HEK293 (cell line): ENCODE results near the gene CPLX1.

Experiments
- CTCF ChIA-PET: fragments of 350-600 bp; formaldehyde crosslinking; extraction: SDS; loops from one replicate; lab custom pipeline; 2021; ENCODE audit warnings: antibody characterized with exemption; lab: Yijun Ruan, JAX
- POLR2A ChIA-PET: fragments of 300-600 bp; formaldehyde crosslinking; extraction: SDS; loops from one replicate; lab custom pipeline; 2020; ENCODE audit warnings: antibody characterized with exemption, inconsistent platforms; lab: Yijun Ruan, JAX
- H3K27ac ChIP-seq: fragments of 200-500 bp; sonication (Bioruptor generic); 2 replicates; pipeline ENCODE4 v1.5.1; 2014; ENCODE audit warnings: low read depth, low read length, control low read depth, inconsistent platforms; ENCODE audit errors: extremely low read depth
- H3K36me3 ChIP-seq, 2 experiments: fragments of 200-500 bp in 1 of 2; sonication (Bioruptor generic) in 1 of 2; 1 replicate in 1 of 2; 2 replicates in 1 of 2; pipeline ENCODE4 v1.5.1; 2014 to 2017; ENCODE audit warnings: inconsistent platforms in 2 of 2, low read length in 2 of 2; ENCODE audit not compliant: control insufficient read depth in 2 of 2, insufficient read depth in 1 of 2
- H3K4me1 ChIP-seq: fragments of 200-500 bp; sonication (Bioruptor generic); 2 replicates; pipeline ENCODE4 v1.5.1; 2014; ENCODE audit warnings: mild to moderate bottlenecking, low read length, inconsistent platforms; ENCODE audit not compliant: control insufficient read depth, insufficient read depth
- H3K4me3 ChIP-seq: 2 replicates; pipeline ENCODE4 v1.5.1; 2011; ENCODE audit warnings: low read depth, mild to moderate bottlenecking, control low read depth, low read length, moderate library complexity
- H3K9me3 ChIP-seq: fragments of 200-500 bp; sonication (Bioruptor generic); 2 replicates; pipeline ENCODE4 v1.5.1; 2014; ENCODE audit warnings: low read depth, low read length, inconsistent platforms; ENCODE audit not compliant: control insufficient read depth, insufficient read depth
- EGR2 ChIP-seq: fragments of 450-650 bp; formaldehyde crosslinking; IDR thresholded peaks from 2 replicates; pipeline ENCODE4 v1.5.1; 2016; ENCODE audit warnings: low read depth, missing biosample characterization, missing genetic modification characterization
- KLF8 ChIP-seq: fragments of 450-650 bp; formaldehyde crosslinking; IDR thresholded peaks from 2 replicates; pipeline ENCODE4 v1.5.1; 2016; ENCODE audit warnings: missing biosample characterization, missing genetic modification characterization
- OVOL3 ChIP-seq: fragments of 450-650 bp; formaldehyde crosslinking; IDR thresholded peaks from 2 replicates; pipeline ENCODE4 v1.5.1; 2016; ENCODE audit warnings: missing biosample characterization, missing genetic modification characterization
- TRIM28 ChIP-seq: IDR thresholded peaks from 2 replicates; pipeline ENCODE4 v1.6.1; 2011; ENCODE audit warnings: low read length, control low read depth, borderline replicate concordance
- ZBTB49 ChIP-seq: fragments of 450-650 bp; formaldehyde crosslinking; IDR thresholded peaks from 2 replicates; pipeline ENCODE4 v1.5.1; 2016; ENCODE audit warnings: missing biosample characterization, missing genetic modification characterization, low read depth
- ZFP41 ChIP-seq: fragments of 450-650 bp; formaldehyde crosslinking; IDR thresholded peaks from 2 replicates; pipeline ENCODE4 v1.5.1; 2016; ENCODE audit warnings: missing biosample characterization, missing genetic modification characterization, borderline replicate concordance
- ZNF138 ChIP-seq: fragments of 450-650 bp; formaldehyde crosslinking; IDR thresholded peaks from 2 replicates; pipeline ENCODE4 v1.5.1; 2016; ENCODE audit warnings: missing biosample characterization, missing genetic modification characterization, borderline replicate concordance
- ZNF148 ChIP-seq: fragments of 450-650 bp; formaldehyde crosslinking; IDR thresholded peaks from 2 replicates; pipeline ENCODE4 v1.5.0; 2017; ENCODE audit warnings: missing biosample characterization, missing genetic modification characterization, borderline replicate concordance
- ZNF175 ChIP-seq: fragments of 450-650 bp; formaldehyde crosslinking; IDR thresholded peaks from 2 replicates; pipeline ENCODE4 v1.5.1; 2016; ENCODE audit warnings: missing biosample characterization, missing genetic modification characterization
- ZNF184 ChIP-seq: fragments of 450-650 bp; IDR thresholded peaks from 2 replicates; pipeline ENCODE4 v1.5.1; 2018; ENCODE audit warnings: missing biosample characterization, mild to moderate bottlenecking, missing genetic modification characterization
- ZNF19 ChIP-seq: fragments of 450-650 bp; formaldehyde crosslinking; IDR thresholded peaks from 2 replicates; pipeline ENCODE4; 2016; ENCODE audit warnings: missing biosample characterization, missing genetic modification characterization, low read depth
- ZNF239 ChIP-seq: fragments of 450-650 bp; formaldehyde crosslinking; IDR thresholded peaks from 2 replicates; pipeline ENCODE4 v1.5.1; 2016; ENCODE audit warnings: missing biosample characterization, missing genetic modification characterization
- ZNF280D ChIP-seq: fragments of 450-650 bp; formaldehyde crosslinking; IDR thresholded peaks from 2 replicates; pipeline ENCODE4 v1.5.1; 2016; ENCODE audit warnings: missing biosample characterization, missing genetic modification characterization
- ZNF302 ChIP-seq: fragments of 450-650 bp; formaldehyde crosslinking; IDR thresholded peaks from 2 replicates; pipeline ENCODE4 v1.5.1; 2016; ENCODE audit warnings: missing biosample characterization, missing genetic modification characterization, low read depth
- ZNF350 ChIP-seq: fragments of 450-650 bp; formaldehyde crosslinking; IDR thresholded peaks from 2 replicates; pipeline ENCODE4 v1.5.0; 2017; ENCODE audit warnings: missing biosample characterization, mild to moderate bottlenecking, missing genetic modification characterization
- ZNF510 ChIP-seq: fragments of 450-650 bp; formaldehyde crosslinking; IDR thresholded peaks from 2 replicates; pipeline ENCODE4 v1.5.1; 2018; ENCODE audit warnings: mild to moderate bottlenecking, missing genetic modification characterization, missing biosample characterization; ENCODE audit not compliant: insufficient replicate concordance
- ZNF549 ChIP-seq: fragments of 450-650 bp; IDR thresholded peaks from 2 replicates; pipeline ENCODE4 v1.5.1; 2018; ENCODE audit warnings: missing biosample characterization, missing genetic modification characterization, mild to moderate bottlenecking, inconsistent platforms, moderate library complexity
- ZNF645 ChIP-seq: fragments of 450-650 bp; formaldehyde crosslinking; IDR thresholded peaks from 2 replicates; pipeline ENCODE4; 2016; ENCODE audit warnings: missing biosample characterization, missing genetic modification characterization
- ZSCAN16 ChIP-seq: fragments of 450-650 bp; formaldehyde crosslinking; IDR thresholded peaks from 2 replicates; pipeline ENCODE4 v1.5.1; 2016; ENCODE audit warnings: missing biosample characterization, missing genetic modification characterization

Gene CPLX1

GRCh38 chr4:801436-802124, 24.3 kb downstream of the CPLX1 start:
- ChIA-PET CTCF (no interaction called here), POLR2A (no interaction called here)
- Histone ChIP-seq H3K36me3 (no peaks in the 10 kb centered on the region), H3K4me1 (no peaks in the 10 kb centered on the region), H3K9me3 (no peaks in the 10 kb centered on the region), H3K4me3 (no peak overlapping the region), H3K27ac (no peak overlapping the region)
- 0 out of 2 replicates have a peak, but pooled peaks have one; percentile 8 for TF ChIP-seq ZNF280D
- no peak for TF ChIP-seq ZNF510 (tag by site-specific recombination)
- TF ChIP-seq ZNF175 (tag by site-specific recombination), result no peak
- no peak for TF ChIP-seq ZNF302
- TF ChIP-seq ZNF148 (tag by site-specific recombination), result no peak
- TF ChIP-seq KLF8, result no peak
- TF ChIP-seq ZNF19, result no peak
- peak; percentile 41; the same call in 1 of the 2 replicates for TF ChIP-seq TRIM28
- TF ChIP-seq ZNF350 (tag by site-specific recombination), result no peak
- TF ChIP-seq EGR2 (tag by site-specific recombination), result no peak
- TF ChIP-seq ZNF549 (tag by site-specific recombination), result no peak
- no peak for TF ChIP-seq ZNF645 (tag by site-specific recombination)
- TF ChIP-seq ZNF239 (tag by site-specific recombination), result no peak
- TF ChIP-seq ZBTB49 (tag by site-specific recombination), result no peak
- no peak for TF ChIP-seq ZSCAN16 (tag by site-specific recombination)
- TF ChIP-seq ZNF184 (tag by site-specific recombination), result peak; percentile 97
- TF ChIP-seq OVOL3, result no peak
- no peak for TF ChIP-seq ZFP41
- TF ChIP-seq ZNF138, result no peak
